ENCODE results near the gene ANKRA2.
A peak's percentile ranks its signal among the peaks of the same experiment; 100 is the strongest.

ANKRA2 gene

GRCh38 chr5:73552642-73553041, 12.8 kb downstream of the ANKRA2 start:
- no peak for TF ChIP-seq CTCF (IDR thresholded peaks at IDR 0.05; ENCODE audit: low read depth, low read length, missing control alignments)
- DNase-seq (ENCODE audit: extremely low read depth, low read depth) = no peak

GRCh38 chr5:73550016-73550415, 15.4 kb downstream of the ANKRA2 start:
- no peak for TF ChIP-seq CTCF (IDR thresholded peaks at IDR 0.05; ENCODE audit: low read depth, low read length, missing control alignments)
- no peak for DNase-seq (ENCODE audit: extremely low read depth, low read depth)
- H3K4me3 ChIP-seq (replicated peaks; ENCODE audit: low read depth, low read length) = no peak overlapping the region

More at GRCh38 chr5:73552642-73553041, 12.8 kb downstream of the ANKRA2 start:
- H3K4me3 ChIP-seq (replicated peaks; ENCODE audit: low read depth, low read length) = no peak overlapping the region

GRCh38 chr5:73545403-73545779, 20.0 kb downstream of the ANKRA2 start:
- no peak for TF ChIP-seq CTCF (IDR thresholded peaks at IDR 0.05; ENCODE audit: low read depth, low read length, missing control alignments)
- DNase-seq (ENCODE audit: extremely low read depth, low read depth) = no peak
- H3K4me3 ChIP-seq (replicated peaks; ENCODE audit: low read depth, low read length) = no peak overlapping the region

GRCh38 chr5:73544429-73545402, 20.7 kb downstream of the ANKRA2 start:
- TF ChIP-seq CTCF (IDR thresholded peaks at IDR 0.05; ENCODE audit: low read depth, low read length, missing control alignments) = no peak
- no peak for DNase-seq (ENCODE audit: extremely low read depth, low read depth)
- no peak overlapping the region for H3K4me3 ChIP-seq (replicated peaks; ENCODE audit: low read depth, low read length)

GRCh38 chr5:73542020-73542419, 23.4 kb downstream of the ANKRA2 start:
- TF ChIP-seq CTCF (IDR thresholded peaks at IDR 0.05; ENCODE audit: low read depth, low read length, missing control alignments) = no peak

GRCh38 chr5:73540192-73540591, 25.2 kb downstream of the ANKRA2 start:
- DNase-seq (ENCODE audit: extremely low read depth, low read depth) = peak; percentile 33
- TF ChIP-seq CTCF (IDR thresholded peaks at IDR 0.05; ENCODE audit: low read depth, low read length, missing control alignments) = no peak
- H3K4me3 ChIP-seq (replicated peaks; ENCODE audit: low read depth, low read length) = no peak overlapping the region

More at GRCh38 chr5:73542020-73542419, 23.4 kb downstream of the ANKRA2 start:
- DNase-seq (ENCODE audit: extremely low read depth, low read depth) = no peak
- no peak overlapping the region for H3K4me3 ChIP-seq (replicated peaks; ENCODE audit: low read depth, low read length)

All from HFF-Myc (cell line).